ENCODE data around the gene KIF24. TPM values are rescaled to one million over a fixed set of nuclear protein-coding genes. Genes with fewer than 3 reads are reported as not detected.
A peak's percentile ranks its signal among the peaks of the same experiment; 100 is the strongest.

KIF24 gene
- total RNA-seq, 1 experiment from 2014 or later: 5.8 TPM

- Histone ChIP-seq H3K4me1 (ENCODE audit: control insufficient read depth in 1 of 2, insufficient read depth in 2 of 2, low read length in 2 of 2) (peaks cover 8 to 23% of the 10 kb centered on the region in 2 experiments; a peak in 3 of 4 replicates), H3K27me3 (ENCODE audit: insufficient read depth, low read length) (no peaks in the 10 kb centered on the region), H3K9me3 (ENCODE audit: control insufficient read depth in 1 of 2, insufficient read depth in 1 of 2, low read depth in 1 of 2, low read length in 2 of 2) (no peaks in the 10 kb centered on the region), H3K27ac (ENCODE audit: low read depth, low read length) (no peak overlapping the region), H3K9ac (ENCODE audit: low read length) (no peak overlapping the region), H3K79me2 (ENCODE audit: insufficient read depth, low read length) (peaks cover 82% of the 10 kb centered on the region), H3K36me3 (ENCODE audit: control insufficient read depth in 1 of 2, insufficient read depth in 2 of 2, low read length in 2 of 2) (no peaks in the 10 kb centered on the region), H3K4me2 (ENCODE audit: low read length) (peak overlapping the region; percentile 83; the same call in 1 of the 2 replicates), H2AFZ (ENCODE audit: low read depth, low read length, poor library complexity, severe bottlenecking) (no peak overlapping the region), H3K4me3 (replicated peaks in 1 of 2; ENCODE audit: low read depth in 1 of 2, low read length in 2 of 2) (no peak overlapping the region), H3K9me2 (ENCODE audit: insufficient read depth) (no peaks in the 10 kb centered on the region), H4K20me1 (ENCODE audit: insufficient read depth) (no peaks in the 10 kb centered on the region)
- BruUV-seq (replicated peaks): no TSS peak
- CTCF ChIA-PET: interaction anchor here (4.7 kb wide), 1 partner anchor 47 kb away, joined by 54 read pairs; the partner anchor contains the start of gene MYORG
- intact Hi-C loops (cut with micrococcal nuclease): loop anchor here (5.0 kb wide), 1 partner anchor 216 kb away; no protein-coding TSS in a partner anchor
- TF ChIP-seq POLR2A (IDR thresholded peaks at IDR 0.05; ENCODE audit: borderline replicate concordance, extremely low read depth, insufficient read depth, insufficient read length) (no peak), ZNF274 (IDR thresholded peaks at IDR 0.05; ENCODE audit: low read depth, low read length) (no peak), EGR1 (IDR thresholded peaks at IDR 0.05; ENCODE audit: low read depth) (no peak)
- TF ChIP-seq, protein P1, sequence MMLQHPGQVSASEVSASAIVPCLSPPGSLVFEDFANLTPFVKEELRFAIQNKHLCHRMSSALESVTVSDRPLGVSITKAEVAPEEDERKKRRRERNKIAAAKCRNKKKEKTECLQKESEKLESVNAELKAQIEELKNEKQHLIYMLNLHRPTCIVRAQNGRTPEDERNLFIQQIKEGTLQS (IDR thresholded peaks at IDR 0.05): no peak
- DNase-seq (ENCODE audit: low read depth, low spot score) (no peak), ATAC-seq (no peak)
- POLR2A ChIA-PET: interaction anchor here (0.6 to 1.4 kb wide), 3 partner anchors 46 to 273 kb away, joined by 3 to 4 read pairs (median 3); partner anchors contain the start of gene MYORG
- RAD21 ChIA-PET (ENCODE audit: low non-redundant PET in 1 of 2, low total read pairs in 2 of 2, uncharacterized antibody in 2 of 2, unreplicated experiment in 2 of 2): no interaction called here
Measured at GRCh38 chr9:34331196-34331595, 2.1 kb upstream of the KIF24 start.

- H3K4me2 ChIP-seq (ENCODE audit: low read length): peak overlapping the region; percentile 86
- no peak for TF ChIP-seq FOSL1 (IDR thresholded peaks at IDR 0.05; ENCODE audit: low read depth)
- TF ChIP-seq EZH2phosphoT487 (IDR thresholded peaks at IDR 0.05; ENCODE audit: borderline replicate concordance): no peak
- TF ChIP-seq, protein P1 (IDR thresholded peaks at IDR 0.05): no peak
- no peak for TF ChIP-seq CTCF (IDR thresholded peaks at IDR 0.05 in 2 of 3, conservative IDR thresholded peaks at IDR 0.05 in 1 of 3; ENCODE audit: borderline replicate concordance in 1 of 3, insufficient read depth in 1 of 3, low read depth in 2 of 3, low read length in 2 of 3)
- no peak for TF ChIP-seq TCF7L2 (IDR thresholded peaks at IDR 0.05; ENCODE audit: borderline replicate concordance, extremely low read depth, insufficient read depth, insufficient read length)
- TF ChIP-seq ELF1 (IDR thresholded peaks at IDR 0.05; ENCODE audit: borderline replicate concordance, low read depth): peak; percentile 51
- TF ChIP-seq CEBPB (IDR thresholded peaks at IDR 0.05; ENCODE audit: low read depth): no peak
- no peak for TF ChIP-seq SRF (IDR thresholded peaks at IDR 0.05; ENCODE audit: low read depth)
- peaks cover 81% of the 10 kb centered on the region for H3K79me2 ChIP-seq (ENCODE audit: insufficient read depth, low read length)
- H3K27me3 ChIP-seq (ENCODE audit: insufficient read depth, low read length): no peaks in the 10 kb centered on the region
- no peaks in the 10 kb centered on the region for H3K36me3 ChIP-seq (ENCODE audit: control insufficient read depth in 1 of 2, insufficient read depth in 2 of 2, low read length in 2 of 2)
- peak overlapping the region; percentile 81 for H3K27ac ChIP-seq (ENCODE audit: low read depth, low read length)
- POLR2A ChIA-PET: no interaction called here
- peak overlapping the region; percentile 97 for H3K9ac ChIP-seq (ENCODE audit: low read length)
- H3K4me3 ChIP-seq (replicated peaks in 1 of 2; ENCODE audit: low read depth in 1 of 2, low read length in 2 of 2): peak overlapping the region; percentile 89 to 94
- H3K9me3 ChIP-seq (ENCODE audit: control insufficient read depth in 1 of 2, insufficient read depth in 1 of 2, low read depth in 1 of 2, low read length in 2 of 2): no peaks in the 10 kb centered on the region
- RAD21 ChIA-PET (ENCODE audit: low non-redundant PET in 1 of 2, low total read pairs in 2 of 2, uncharacterized antibody in 2 of 2, unreplicated experiment in 2 of 2): no interaction called here
- CTCF ChIA-PET: no interaction called here
- DNase-seq (ENCODE audit: low read depth, low spot score) (no peak), ATAC-seq (peak; percentile 13)
- peaks cover 8 to 23% of the 10 kb centered on the region in 2 experiments; a peak in 3 of 4 replicates for H3K4me1 ChIP-seq (ENCODE audit: control insufficient read depth in 1 of 2, insufficient read depth in 2 of 2, low read length in 2 of 2)
- H3K9me2 ChIP-seq (ENCODE audit: insufficient read depth): no peaks in the 10 kb centered on the region
- H2AFZ ChIP-seq (ENCODE audit: low read depth, low read length, poor library complexity, severe bottlenecking): no peak overlapping the region
- H4K20me1 ChIP-seq (ENCODE audit: insufficient read depth): no peaks in the 10 kb centered on the region
- intact Hi-C loops (cut with micrococcal nuclease): no loop called here
- BruUV-seq (replicated peaks): TSS peak; percentile 79
Measured at GRCh38 chr9:34328500-34328986, 525 bp downstream of the KIF24 start.

All from HCT116 (cell line).